HepG2 (cell line): ENCODE results near the gene ALDH1A1. TPM values are rescaled to one million over a fixed set of nuclear protein-coding genes. Genes with fewer than 3 reads are reported as not detected.

Experiments used
- ARID5B ChIP-seq: IDR thresholded peaks from 2 replicates; pipeline ENCODE4 v1.4.0; 2020; ENCODE audit warnings: mild to moderate bottlenecking, missing genetic modification reagents
- BCL6 ChIP-seq: IDR thresholded peaks from 2 replicates; pipeline ENCODE4 v1.6.1; 2016; ENCODE audit warnings: missing genetic modification reagents, missing compliant biosample characterization
- DBP ChIP-seq: sonication (generic); formaldehyde crosslinking; IDR thresholded peaks from 2 replicates; pipeline ENCODE4 v1.4.0; 2020; ENCODE audit warnings: missing genetic modification reagents; ENCODE audit errors: not compliant biosample characterization
- DRAP1 ChIP-seq: IDR thresholded peaks from 2 replicates; pipeline ENCODE4 v1.6.1; 2016; ENCODE audit warnings: missing genetic modification reagents, missing compliant biosample characterization
- MIXL1 ChIP-seq: IDR thresholded peaks from 2 replicates; pipeline ENCODE4 v1.6.1; 2016
- MTF2 ChIP-seq: sonication (generic); formaldehyde crosslinking; IDR thresholded peaks from 2 replicates; pipeline ENCODE4 v1.5.0; 2020; ENCODE audit warnings: missing genetic modification reagents, borderline replicate concordance
- PAF1 ChIP-seq: IDR thresholded peaks from 2 replicates; pipeline ENCODE4 v1.6.1; 2016; ENCODE audit warnings: missing genetic modification reagents, missing compliant biosample characterization
- PHF8 ChIP-seq: sonication (generic); formaldehyde crosslinking; IDR thresholded peaks from 2 replicates; pipeline ENCODE4 v1.5.0; 2020; ENCODE audit warnings: missing genetic modification reagents
- TAF1 ChIP-seq: sonication (generic); formaldehyde crosslinking; IDR thresholded peaks from 2 replicates; pipeline ENCODE4 v1.4.0; 2020; ENCODE audit warnings: missing genetic modification reagents
- TCF12 ChIP-seq, 2 experiments: fragments of 450-650 bp in 1 of 2; sonication (generic) in 1 of 2; formaldehyde crosslinking in 1 of 2; IDR thresholded peaks; 2 replicates each; pipeline versions ENCODE4 v1.6.1 to v1.8.0; 2017 to 2022; ENCODE audit warnings: antibody characterized with exemption in 1 of 2, mild to moderate bottlenecking in 1 of 2, missing genetic modification reagents in 1 of 2, moderate library complexity in 1 of 2
- TEAD3 ChIP-seq: optimal IDR thresholded peaks from 2 replicates; pipeline ENCODE3; 2016; ENCODE audit warnings: borderline replicate concordance
- TFDP2 ChIP-seq: sonication (generic); formaldehyde crosslinking; IDR thresholded peaks from 2 replicates; pipeline ENCODE4 v1.4.0; 2020; ENCODE audit warnings: missing genetic modification reagents
- YEATS4 ChIP-seq: sonication (generic); formaldehyde crosslinking; IDR thresholded peaks from 2 replicates; pipeline ENCODE4 v1.4.0; 2020; ENCODE audit warnings: missing genetic modification reagents, borderline replicate concordance
- ZBTB26 ChIP-seq: IDR thresholded peaks from 2 replicates; pipeline ENCODE4 v1.6.1; 2016; ENCODE audit warnings: missing compliant biosample characterization, missing genetic modification reagents, borderline replicate concordance
- ZNF121 ChIP-seq: sonication (generic); formaldehyde crosslinking; IDR thresholded peaks from 2 replicates; pipeline ENCODE4 v1.5.0; 2020; ENCODE audit warnings: mild to moderate bottlenecking, missing genetic modification reagents
- ZNF232 ChIP-seq: sonication (generic); formaldehyde crosslinking; IDR thresholded peaks from 2 replicates; pipeline ENCODE4 v1.4.0; 2020; ENCODE audit warnings: missing genetic modification reagents, borderline replicate concordance
- ZNF276 ChIP-seq: sonication (generic); formaldehyde crosslinking; IDR thresholded peaks from 2 replicates; pipeline ENCODE4 v1.4.0; 2020; ENCODE audit warnings: mild to moderate bottlenecking, low read depth, missing genetic modification reagents
- ZNF615 ChIP-seq: sonication (generic); formaldehyde crosslinking; IDR thresholded peaks from 2 replicates; pipeline ENCODE4 v1.5.0; 2020; ENCODE audit warnings: mild to moderate bottlenecking, missing genetic modification reagents, borderline replicate concordance
- ZNF619 ChIP-seq: sonication (generic); formaldehyde crosslinking; IDR thresholded peaks from 2 replicates; pipeline ENCODE4 v1.4.0; 2020; ENCODE audit warnings: mild to moderate bottlenecking, missing genetic modification reagents
- ZNF644 ChIP-seq: IDR thresholded peaks from 2 replicates; pipeline ENCODE4 v1.6.1; 2016; ENCODE audit warnings: low read depth
- ZNF713 ChIP-seq: sonication (generic); formaldehyde crosslinking; IDR thresholded peaks from 2 replicates; pipeline ENCODE4 v1.4.0; 2020; ENCODE audit warnings: mild to moderate bottlenecking, missing genetic modification reagents
- ZNF841 ChIP-seq: sonication (generic); formaldehyde crosslinking; IDR thresholded peaks from 2 replicates; pipeline ENCODE4 v1.8.1; 2023; ENCODE audit warnings: missing genetic modification reagents, borderline replicate concordance
- polyA plus RNA-seq, 8 experiments: library from polyadenylated mRNA; depleted of rRNA in 3 of 8; stranded (reverse) in 7 of 8; unstranded in 1 of 8; fragments of >200 nt; fragmentation: Illumina TruSeq in 4 of 8; extraction: Trizol in 4 of 8; gene quantifications; 2 replicates each; pipeline versions ENCODE4 v1.2.1 to v1.2.3, GENCODE V29; 2011 to 2016; ENCODE audit warnings: low read depth in 4 of 8, missing spikeins in 1 of 8, mixed read lengths in 1 of 8; ENCODE audit not compliant: insufficient read depth in 1 of 8
- total RNA-seq, 5 experiments: library from RNA; depleted of rRNA; stranded (reverse); fragments of >200 nt; fragmentation: Illumina TruSeq; extraction: Trizol; gene quantifications; 2 replicates each; pipeline ENCODE4 v1.2.3, GENCODE V29; 2016; ENCODE audit warnings: low read depth in 1 of 5

ALDH1A1 gene
- total and polyA plus RNA-seq, 2 of the 13 experiments (the other 11 are each of a cell fraction or from before 2014, with no cell fraction given): 88.2 to 439 TPM

- TF ChIP-seq ZBTB26 (CRISPR knock-in tag): no peak
- TF ChIP-seq ZNF619 (CRISPR knock-in tag): no peak
- 0 out of 2 replicates have a peak, but pooled peaks have one; percentile 30 for TF ChIP-seq ZNF121 (CRISPR knock-in tag)
- peak; percentile 47; the same call in 1 of the 2 replicates for TF ChIP-seq ARID5B (CRISPR knock-in tag)
- peak; percentile 61 for TF ChIP-seq TEAD3 (CRISPR knock-in tag)
- 0 out of 2 replicates have a peak, but pooled peaks have one; percentile 12 for TF ChIP-seq YEATS4 (CRISPR knock-in tag)
- no peak for TF ChIP-seq ZNF232 (CRISPR knock-in tag)
- TF ChIP-seq TCF12 (IDR thresholded peaks at IDR 0.05): no peak
- no peak for TF ChIP-seq TCF12 (CRISPR knock-in tag; IDR thresholded peaks at IDR 0.05)
- no peak for TF ChIP-seq PAF1 (CRISPR knock-in tag)
- TF ChIP-seq BCL6 (CRISPR knock-in tag): 0 out of 2 replicates have a peak, but pooled peaks have one; percentile 25
- TF ChIP-seq ZNF841 (CRISPR knock-in tag): no peak
- no peak for TF ChIP-seq ZNF713 (CRISPR knock-in tag)
- TF ChIP-seq DRAP1 (CRISPR knock-in tag): peak; percentile 23; the same call in 1 of the 2 replicates
- peak; percentile 81 for TF ChIP-seq ZNF644 (CRISPR knock-in tag)
- TF ChIP-seq MTF2 (CRISPR knock-in tag): no peak
- no peak for TF ChIP-seq TFDP2 (CRISPR knock-in tag)
- no peak for TF ChIP-seq ZNF615 (CRISPR knock-in tag)
- no peak for TF ChIP-seq DBP
- no peak for TF ChIP-seq ZNF276
- 0 out of 2 replicates have a peak, but pooled peaks have one; percentile 27 for TF ChIP-seq MIXL1 (CRISPR knock-in tag)
- peak; percentile 35; the same call in 1 of the 2 replicates for TF ChIP-seq TAF1 (CRISPR knock-in tag)
- 0 out of 2 replicates have a peak, but pooled peaks have one; percentile 20 for TF ChIP-seq PHF8 (CRISPR knock-in tag)
Measured at GRCh38 chr9:72983056-72983455, 30.2 kb upstream of the ALDH1A1 start (continued).
